Activated naive CD4-positive, alpha-beta T cell treated with anti-CD3 and anti-CD28 coated beads, Interleukin-2, amount 50 U/mL, for 24 hours (primary cell): ENCODE results near the gene SLC35G2.
A peak's percentile ranks its signal among the peaks of the same experiment; 100 is the strongest.
"Not testable (repeated sequence)": the region's sequence is repeated elsewhere in the genome, so short reads cannot be mapped to it uniquely, and the experiment has no call there.

Source experiments
- H3K27ac Mint-ChIP-seq: one replicate; pipeline ENCODE4 v1.8.0; 2021; ENCODE audit warnings: mild to moderate bottlenecking, mixed read lengths
- H3K27me3 Mint-ChIP-seq: one replicate; pipeline ENCODE4 v1.8.0; 2021; ENCODE audit warnings: mixed read lengths
- H3K36me3 Mint-ChIP-seq: one replicate; pipeline ENCODE4 v1.8.0; 2021; ENCODE audit warnings: mixed read lengths
- H3K4me1 Mint-ChIP-seq: one replicate; pipeline ENCODE4 v1.8.0; 2021; ENCODE audit warnings: mixed read lengths
- H3K4me3 Mint-ChIP-seq: one replicate; pipeline ENCODE4 v1.8.0; 2021; ENCODE audit warnings: mild to moderate bottlenecking, mixed read lengths
- H3K9me3 Mint-ChIP-seq: one replicate; pipeline ENCODE4 v1.8.0; 2021; ENCODE audit warnings: mixed read lengths

SLC35G2 gene

GRCh38 chr3:136897171-136897570 is 78.2 kb downstream of the SLC35G2 start:
- Mint-ChIP-seq H3K36me3 (peaks cover 24% of the 10 kb centered on the region), H3K4me1 (peaks cover 75% of the 10 kb centered on the region)
- not testable (repeated sequence) for H3K9me3 Mint-ChIP-seq, H3K4me3 Mint-ChIP-seq, H3K27me3 Mint-ChIP-seq, H3K27ac Mint-ChIP-seq

DNA sequence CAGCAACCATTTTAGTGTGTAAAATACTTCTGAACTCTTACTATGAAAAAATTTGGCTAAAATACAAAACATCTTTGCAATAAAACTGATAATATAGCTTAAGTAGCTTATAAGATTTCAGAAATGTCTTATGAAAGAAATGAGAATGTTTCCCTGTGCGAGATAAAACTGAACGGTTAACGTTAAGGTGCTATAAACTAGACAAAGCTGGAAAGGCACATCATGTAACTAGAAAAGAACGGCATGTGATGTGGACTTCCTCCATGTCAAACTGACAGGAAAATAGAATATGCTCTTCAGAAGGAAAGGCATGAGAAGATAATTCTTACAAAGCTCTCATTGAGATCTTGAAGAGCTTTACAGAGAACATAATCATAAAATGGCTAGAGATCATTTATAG is 79.6 kb downstream of the SLC35G2 start:
- Mint-ChIP-seq H3K4me3 (peak overlapping the region; percentile 64), H3K36me3 (peaks cover 27% of the 10 kb centered on the region), H3K4me1 (peaks cover 73% of the 10 kb centered on the region), H3K27me3 (no peaks in the 10 kb centered on the region), H3K9me3 (peaks cover 10% of the 10 kb centered on the region), H3K27ac (peak overlapping the region; percentile 4)

DNA sequence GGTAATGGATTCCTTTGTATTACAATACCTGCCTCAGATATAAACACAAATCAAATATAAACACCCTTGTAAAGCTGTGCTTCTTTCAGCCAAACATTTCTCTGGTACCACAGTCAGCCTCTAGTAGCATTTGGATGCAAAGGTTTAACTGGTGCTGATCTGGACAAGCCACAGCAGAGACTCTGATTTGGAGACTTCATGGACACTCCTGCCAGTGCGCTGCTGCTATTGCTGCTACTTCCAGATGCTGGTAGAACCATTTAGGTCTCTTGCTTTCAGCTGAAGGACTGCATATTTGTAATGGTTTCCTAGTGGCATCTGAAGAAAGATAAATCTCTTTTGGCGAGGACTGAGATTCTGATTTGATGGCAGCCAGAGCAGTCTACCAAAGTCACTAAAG is 80.0 kb downstream of the SLC35G2 start:
- Mint-ChIP-seq H3K4me1 (peaks cover 73% of the 10 kb centered on the region), H3K27ac (peak overlapping the region; percentile 4), H3K27me3 (no peaks in the 10 kb centered on the region), H3K9me3 (peaks cover 6% of the 10 kb centered on the region), H3K36me3 (peaks cover 29% of the 10 kb centered on the region), H3K4me3 (peak overlapping the region; percentile 64)

- H3K36me3 Mint-ChIP-seq: peaks cover 31% of the 10 kb centered on the region
- peak overlapping the region; percentile 66 for H3K4me3 Mint-ChIP-seq
- peaks cover 67% of the 10 kb centered on the region for H3K4me1 Mint-ChIP-seq
- no peaks in the 10 kb centered on the region for H3K27me3 Mint-ChIP-seq
- H3K27ac Mint-ChIP-seq: peak overlapping the region; percentile 19
- H3K9me3 Mint-ChIP-seq: peaks cover 5% of the 10 kb centered on the region
These were observed 80.8 kb downstream of the SLC35G2 start for GRCh38 chr3:136899622-136900158.

GRCh38 chr3:136900694-136901093 is 81.8 kb downstream of the SLC35G2 start:
- not testable (repeated sequence) for H3K27me3 Mint-ChIP-seq, H3K9me3 Mint-ChIP-seq, H3K27ac Mint-ChIP-seq, H3K4me3 Mint-ChIP-seq
- H3K36me3 Mint-ChIP-seq: peaks cover 32% of the 10 kb centered on the region
- peaks cover 68% of the 10 kb centered on the region for H3K4me1 Mint-ChIP-seq

DNA sequence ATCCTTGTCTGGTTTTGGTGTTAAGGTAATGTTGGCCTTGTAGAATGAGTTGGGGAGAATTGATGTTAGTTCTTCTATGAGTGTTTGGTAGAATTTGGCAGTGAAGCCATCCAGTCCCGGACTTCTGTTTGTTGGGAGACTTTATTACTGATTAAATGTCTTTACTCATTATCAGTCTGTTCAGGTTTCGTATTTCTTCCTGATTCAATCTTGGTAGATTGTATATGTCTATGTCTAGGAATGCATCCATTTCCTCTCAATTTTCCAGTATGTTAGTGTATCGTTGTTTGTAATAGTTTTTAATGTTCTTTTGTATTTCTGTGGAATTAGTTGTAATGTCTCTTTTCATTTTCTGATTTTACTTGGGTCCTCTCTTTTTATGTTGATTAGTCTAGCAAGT is 82.5 kb downstream of the SLC35G2 start:
- Mint-ChIP-seq H3K36me3 (peaks cover 35% of the 10 kb centered on the region), H3K9me3 (peaks cover 5% of the 10 kb centered on the region), H3K27ac (no peak overlapping the region), H3K4me3 (no peak overlapping the region), H3K27me3 (no peaks in the 10 kb centered on the region), H3K4me1 (peaks cover 69% of the 10 kb centered on the region)

DNA sequence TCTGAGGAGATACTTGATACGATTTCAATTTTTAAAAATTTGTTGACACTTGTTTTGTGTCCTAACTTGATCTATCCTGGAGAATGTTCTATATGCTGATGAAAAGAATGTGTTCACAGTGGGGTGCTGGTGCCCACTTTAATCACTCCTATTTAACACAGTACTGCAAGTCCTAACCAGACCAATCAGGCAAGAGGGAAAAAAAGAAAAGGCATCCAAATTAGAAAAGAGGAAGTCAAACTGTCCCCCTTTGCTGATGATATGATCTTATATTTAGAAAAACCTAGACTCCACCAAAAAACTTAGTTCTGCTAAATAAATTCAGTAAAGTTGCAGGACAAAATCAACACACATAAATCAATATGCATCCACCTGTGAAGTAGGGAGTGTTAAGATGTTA is 83.6 kb downstream of the SLC35G2 start:
- not testable (repeated sequence) for H3K27ac Mint-ChIP-seq, H3K4me3 Mint-ChIP-seq, H3K9me3 Mint-ChIP-seq, H3K27me3 Mint-ChIP-seq
- Mint-ChIP-seq H3K36me3 (peaks cover 38% of the 10 kb centered on the region), H3K4me1 (peaks cover 75% of the 10 kb centered on the region)

- Mint-ChIP-seq H3K4me1 (peaks cover 81% of the 10 kb centered on the region), H3K36me3 (peaks cover 39% of the 10 kb centered on the region), H3K9me3 (peaks cover 5% of the 10 kb centered on the region), H3K27ac (no peak overlapping the region), H3K27me3 (no peaks in the 10 kb centered on the region), H3K4me3 (peak overlapping the region; percentile 55)
These were observed 85.0 kb downstream of the SLC35G2 start for GRCh38 chr3:136903899-136904298.

GRCh38 chr3:136904746-136905145 is 85.8 kb downstream of the SLC35G2 start:
- peaks cover 81% of the 10 kb centered on the region for H3K4me1 Mint-ChIP-seq
- peaks cover 5% of the 10 kb centered on the region for H3K9me3 Mint-ChIP-seq
- H3K27ac Mint-ChIP-seq: no peak overlapping the region
- H3K36me3 Mint-ChIP-seq: peaks cover 36% of the 10 kb centered on the region
- no peak overlapping the region for H3K4me3 Mint-ChIP-seq
- no peaks in the 10 kb centered on the region for H3K27me3 Mint-ChIP-seq
